Duodenal mucosa (tissue), 2 donors: ENCODE data around the gene MED20.

ENCODE experiments used
- H3K27ac ChIP-seq: one replicate; pipeline ENCODE4 v1.7.0; 2013; ENCODE audit warnings: low read depth, low read length
- H3K27me3 ChIP-seq, 2 donors: one replicate each; pipeline ENCODE4 v1.7.0; 2013; ENCODE audit warnings: low read length in 2 of 2, control low read depth in 1 of 2; ENCODE audit not compliant: insufficient read depth in 2 of 2, control insufficient read depth in 1 of 2
- H3K36me3 ChIP-seq, 2 donors: one replicate each; pipeline ENCODE4 v1.7.0; 2013; ENCODE audit warnings: low read length in 2 of 2, control low read depth in 1 of 2; ENCODE audit not compliant: insufficient read depth in 2 of 2, control insufficient read depth in 1 of 2
- H3K4me1 ChIP-seq, 2 donors: one replicate each; pipeline ENCODE4 v1.7.0; 2013; ENCODE audit warnings: low read length in 2 of 2, control low read depth in 1 of 2; ENCODE audit not compliant: insufficient read depth in 2 of 2, control insufficient read depth in 1 of 2
- H3K4me3 ChIP-seq, 2 donors: one replicate each; pipeline ENCODE4 v1.7.0; 2013; ENCODE audit warnings: low read length in 2 of 2, low read depth in 1 of 2
- H3K9ac ChIP-seq, 2 donors: one replicate each; pipeline ENCODE4 v1.7.0; 2013; ENCODE audit warnings: low read length in 2 of 2, low read depth in 1 of 2
- H3K9me3 ChIP-seq, 2 donors: one replicate each; pipeline ENCODE4 v1.7.0; 2013; ENCODE audit warnings: low read length in 2 of 2, control low read depth in 1 of 2; ENCODE audit not compliant: control insufficient read depth in 1 of 2

The MED20 gene

DNA sequence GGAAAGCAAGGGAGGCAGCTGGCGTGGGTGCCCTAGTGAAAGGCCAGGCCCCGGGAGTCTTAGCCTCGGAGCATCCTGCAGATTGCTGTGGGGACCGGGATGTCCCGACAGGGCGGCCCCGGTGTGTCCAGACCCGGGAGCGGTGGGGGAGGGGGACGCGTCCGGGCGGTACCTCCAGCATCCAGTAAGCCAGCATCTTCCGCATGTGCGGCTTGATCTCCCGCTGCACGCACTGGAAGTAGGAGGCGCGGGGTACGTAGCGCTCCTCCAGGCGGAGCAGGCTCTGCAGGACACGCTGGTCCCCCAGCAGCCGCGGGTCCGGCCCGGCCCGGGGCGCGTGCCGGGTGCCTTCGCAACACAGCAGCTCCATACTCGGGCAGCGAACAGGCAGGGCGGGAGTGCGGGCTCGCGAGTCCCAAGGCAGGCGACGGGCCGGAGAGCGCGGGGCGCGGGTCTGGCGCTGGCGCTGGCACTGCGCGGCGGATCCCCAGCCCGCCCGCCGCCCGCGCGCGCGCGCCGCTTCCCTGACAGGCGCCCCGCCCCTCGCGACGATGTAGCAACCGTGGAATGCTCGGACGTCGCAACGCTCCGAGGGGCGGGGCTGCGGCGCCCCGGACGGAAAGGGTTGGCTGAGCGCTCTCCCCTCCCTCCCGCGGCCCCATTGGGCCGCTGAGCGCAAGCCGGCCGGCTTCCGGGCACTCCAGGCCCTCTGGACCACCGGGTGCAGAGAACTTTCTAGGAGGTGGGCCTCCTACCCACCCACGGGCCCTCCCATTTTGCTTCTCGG lies 20.5 kb upstream of the MED20 start, which contains the start of gene CCND3:
CCND3 (minus strand) TSS at position 529 of the 787 bp plus-strand sequence; CDS start at position 370, 159 bp downstream.
- H3K27me3 ChIP-seq: no peaks in the 10 kb centered on the region
- peak within 1 kb of the TSS; percentile 78 to 95 for H3K9ac ChIP-seq
- peak within 1 kb of the TSS; percentile 93 to 95 for H3K4me3 ChIP-seq
- peaks cover 44 to 49% of the 10 kb centered on the region in 2 donors for H3K4me1 ChIP-seq
- no peaks in the 10 kb centered on the region for H3K9me3 ChIP-seq
- H3K36me3 ChIP-seq: peaks cover 4 to 14% of the 10 kb centered on the region in 2 donors
- H3K27ac ChIP-seq: peak within 1 kb of the TSS; percentile 86

- no peaks in the 10 kb centered on the region for H3K9me3 ChIP-seq
- no peaks in the 10 kb centered on the region for H3K27me3 ChIP-seq
- peak overlapping the region; percentile 86 for H3K27ac ChIP-seq
- H3K9ac ChIP-seq: peak overlapping the region; percentile 78 to 95
- H3K4me3 ChIP-seq: peak overlapping the region; percentile 93 to 95
- H3K36me3 ChIP-seq: peaks cover 5 to 17% of the 10 kb centered on the region in 2 donors
- peaks cover 50 to 55% of the 10 kb centered on the region in 2 donors for H3K4me1 ChIP-seq
Observed at GRCh38 chr6:41940759-41941279, 19.9 kb upstream of the MED20 start.

DNA sequence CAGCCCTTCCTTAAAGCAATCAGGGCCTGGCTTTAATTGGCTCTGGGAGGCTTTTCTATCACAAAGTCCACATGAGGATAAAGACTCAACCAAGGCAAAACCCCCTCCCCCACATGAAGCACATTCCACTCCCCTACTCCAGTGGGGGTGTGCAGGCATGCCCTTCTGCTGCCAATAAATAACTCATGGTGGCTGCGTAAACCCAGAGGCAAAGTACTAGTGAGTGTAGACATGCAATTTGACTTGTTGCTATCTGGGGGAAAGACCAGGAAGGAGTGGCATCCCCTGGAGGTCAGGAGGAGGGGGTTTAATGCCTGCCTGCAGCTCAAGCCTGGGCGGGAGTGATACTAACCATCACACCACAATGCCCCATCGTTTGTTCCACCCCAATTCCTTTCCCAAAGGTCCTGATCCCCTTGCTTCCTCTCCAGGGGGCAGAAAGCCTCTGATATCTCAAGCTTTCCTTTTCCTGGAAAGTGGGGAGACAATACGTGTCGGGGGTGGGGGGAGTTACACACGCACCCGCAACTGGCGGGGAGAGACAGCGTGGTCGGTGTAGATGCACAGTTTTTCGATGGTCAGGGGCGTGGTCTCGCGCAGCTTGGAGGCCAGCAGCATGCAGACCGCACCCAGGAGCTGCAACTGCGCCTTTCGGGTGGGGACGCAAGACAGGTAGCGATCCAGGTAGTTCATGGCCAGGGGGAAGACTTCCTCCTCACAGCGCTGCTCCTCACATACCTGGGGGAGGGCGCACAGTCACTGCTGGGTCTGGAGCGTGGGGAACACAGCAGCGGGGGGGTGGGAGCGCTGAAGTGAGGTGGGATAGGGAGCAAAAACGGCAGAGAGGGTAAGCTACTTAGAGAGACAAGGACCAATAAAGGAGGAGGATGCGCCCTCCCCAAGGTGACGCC lies 19.2 kb upstream of the MED20 start:
- Histone ChIP-seq H3K4me3 (peak overlapping the region; percentile 93 to 95), H3K27ac (peak overlapping the region; percentile 86), H3K36me3 (peaks cover 5 to 24% of the 10 kb centered on the region in 2 donors), H3K9ac (peak overlapping the region; percentile 78 to 95), H3K27me3 (no peaks in the 10 kb centered on the region), H3K9me3 (no peaks in the 10 kb centered on the region), H3K4me1 (peaks cover 50 to 61% of the 10 kb centered on the region in 2 donors)

DNA sequence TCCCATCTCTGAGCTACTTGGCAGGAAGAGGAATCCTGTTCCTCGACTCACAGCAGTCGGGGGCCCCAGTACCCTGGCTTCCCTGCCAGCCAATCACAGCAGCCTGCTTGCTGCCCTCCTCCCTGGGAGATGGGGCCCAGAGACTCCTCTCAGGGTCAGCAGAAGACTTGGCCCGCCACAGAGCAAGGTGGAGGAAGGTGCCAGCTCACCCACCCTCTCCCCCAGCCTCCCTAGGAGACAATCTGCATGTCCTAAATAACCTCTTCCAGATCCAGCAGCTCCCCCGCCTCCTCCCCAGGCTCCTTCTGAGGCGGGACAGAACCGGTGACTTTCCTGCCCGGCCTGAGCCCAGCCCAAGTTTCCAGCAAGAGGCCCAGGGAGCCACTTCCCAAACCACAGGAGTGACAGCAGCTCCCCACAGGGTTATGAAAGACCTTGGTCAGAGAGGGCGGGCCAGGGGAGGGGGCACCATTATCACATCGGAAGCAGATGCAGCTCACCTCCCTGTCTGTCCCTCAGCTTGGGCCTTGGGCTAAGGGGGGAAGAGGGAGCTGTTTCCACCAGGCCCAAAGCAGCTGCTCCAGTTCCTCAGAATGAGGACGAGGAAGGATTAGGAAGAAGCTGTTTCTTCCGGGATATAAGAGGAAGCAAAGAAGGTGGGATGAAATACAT lies 18.4 kb upstream of the MED20 start:
- Histone ChIP-seq H3K36me3 (peaks cover 10 to 32% of the 10 kb centered on the region in 2 donors), H3K27ac (peak overlapping the region; percentile 26), H3K4me1 (peaks cover 50 to 67% of the 10 kb centered on the region in 2 donors), H3K9ac (peak overlapping the region; percentile 31 to 95), H3K27me3 (no peaks in the 10 kb centered on the region), H3K9me3 (no peaks in the 10 kb centered on the region), H3K4me3 (peak overlapping the region; percentile 93 to 95)

DNA sequence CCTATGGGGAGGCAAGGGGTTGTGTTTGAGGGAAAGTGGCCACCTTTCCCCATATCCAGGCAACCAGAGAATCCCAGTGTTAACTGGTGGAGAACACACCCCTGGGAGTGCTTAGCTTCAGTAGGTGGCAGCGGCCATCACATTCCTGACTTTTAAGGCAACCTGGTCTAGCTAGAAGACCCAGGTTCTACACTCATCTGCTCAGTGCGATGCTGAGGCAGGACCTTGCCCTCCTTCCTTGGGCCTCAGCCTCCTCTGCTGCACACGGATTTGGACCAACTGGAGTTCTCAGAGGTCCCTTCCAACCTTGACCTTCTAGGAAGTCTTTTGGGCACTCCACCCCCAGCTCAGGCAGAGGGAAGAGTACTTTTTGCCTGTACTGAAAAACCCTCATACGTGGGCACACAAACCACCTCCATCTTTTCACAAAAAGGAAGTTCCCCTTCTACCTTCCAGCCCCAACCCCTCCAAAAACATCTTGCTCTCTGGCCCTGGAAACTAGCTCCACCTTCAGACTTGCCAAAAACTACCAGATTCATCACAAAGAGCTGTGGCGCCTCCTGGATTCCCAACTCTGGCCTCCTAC lies 17.7 kb upstream of the MED20 start:
- peaks cover 50 to 67% of the 10 kb centered on the region in 2 donors for H3K4me1 ChIP-seq

DNA sequence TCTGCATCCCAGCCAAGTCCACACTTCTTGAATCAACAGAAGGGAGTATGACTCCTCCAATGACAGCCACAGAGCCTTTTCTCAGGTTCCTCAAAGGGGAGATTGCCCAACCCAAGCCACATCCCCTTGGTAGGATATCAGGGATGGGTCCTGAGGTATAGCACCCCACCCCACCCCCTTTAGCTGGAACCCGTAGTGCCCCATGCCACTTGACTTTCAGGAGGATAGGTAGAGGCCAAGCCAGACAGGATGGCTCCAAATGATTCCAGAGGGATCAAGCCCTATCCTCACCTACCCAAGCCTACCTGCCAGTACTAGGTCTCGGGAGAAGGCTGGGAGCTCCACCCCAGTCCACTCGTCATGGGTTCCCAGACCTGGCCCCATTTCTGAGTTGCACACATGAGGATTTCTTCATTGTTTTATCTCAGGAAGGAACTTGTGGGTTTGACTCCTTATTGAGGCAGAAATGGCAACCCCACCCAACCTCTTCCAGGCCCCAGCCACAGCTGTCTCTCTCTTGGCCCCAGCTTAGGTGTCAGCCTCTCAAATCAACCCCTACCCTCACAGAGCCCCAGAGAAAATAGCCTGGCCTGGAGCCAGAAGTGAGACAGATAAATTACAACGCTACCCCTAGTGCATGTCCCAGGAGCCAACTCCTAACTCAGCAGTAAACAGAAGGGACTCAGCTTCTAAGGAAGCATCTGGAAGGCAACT lies 17.1 kb upstream of the MED20 start:
- Histone ChIP-seq H3K36me3 (peaks cover 14 to 44% of the 10 kb centered on the region in 2 donors), H3K9me3 (no peaks in the 10 kb centered on the region), H3K9ac (no peak overlapping the region), H3K4me3 (peak overlapping the region; percentile 40 to 93), H3K27me3 (no peaks in the 10 kb centered on the region), H3K27ac (no peak overlapping the region), H3K4me1 (peaks cover 50 to 67% of the 10 kb centered on the region in 2 donors)

More for the DNA sequence above, 17.7 kb upstream of the MED20 start:
- no peaks in the 10 kb centered on the region for H3K9me3 ChIP-seq
- no peaks in the 10 kb centered on the region for H3K27me3 ChIP-seq
- H3K36me3 ChIP-seq: peaks cover 12 to 38% of the 10 kb centered on the region in 2 donors
- H3K9ac ChIP-seq: peak overlapping the region; percentile 31 to 95
- H3K27ac ChIP-seq: no peak overlapping the region
- H3K4me3 ChIP-seq: peak overlapping the region; percentile 93 to 95

GRCh38 chr6:41937472-41937860 lies 16.5 kb upstream of the MED20 start:
- H3K4me1 ChIP-seq: peaks cover 48 to 65% of the 10 kb centered on the region in 2 donors
- H3K9ac ChIP-seq: no peak overlapping the region
- H3K4me3 ChIP-seq: peak overlapping the region in 1 of 2 donors; percentile 93
- H3K27ac ChIP-seq: no peak overlapping the region
- H3K36me3 ChIP-seq: peaks cover 19 to 49% of the 10 kb centered on the region in 2 donors
- no peaks in the 10 kb centered on the region for H3K9me3 ChIP-seq
- H3K27me3 ChIP-seq: no peaks in the 10 kb centered on the region

DNA sequence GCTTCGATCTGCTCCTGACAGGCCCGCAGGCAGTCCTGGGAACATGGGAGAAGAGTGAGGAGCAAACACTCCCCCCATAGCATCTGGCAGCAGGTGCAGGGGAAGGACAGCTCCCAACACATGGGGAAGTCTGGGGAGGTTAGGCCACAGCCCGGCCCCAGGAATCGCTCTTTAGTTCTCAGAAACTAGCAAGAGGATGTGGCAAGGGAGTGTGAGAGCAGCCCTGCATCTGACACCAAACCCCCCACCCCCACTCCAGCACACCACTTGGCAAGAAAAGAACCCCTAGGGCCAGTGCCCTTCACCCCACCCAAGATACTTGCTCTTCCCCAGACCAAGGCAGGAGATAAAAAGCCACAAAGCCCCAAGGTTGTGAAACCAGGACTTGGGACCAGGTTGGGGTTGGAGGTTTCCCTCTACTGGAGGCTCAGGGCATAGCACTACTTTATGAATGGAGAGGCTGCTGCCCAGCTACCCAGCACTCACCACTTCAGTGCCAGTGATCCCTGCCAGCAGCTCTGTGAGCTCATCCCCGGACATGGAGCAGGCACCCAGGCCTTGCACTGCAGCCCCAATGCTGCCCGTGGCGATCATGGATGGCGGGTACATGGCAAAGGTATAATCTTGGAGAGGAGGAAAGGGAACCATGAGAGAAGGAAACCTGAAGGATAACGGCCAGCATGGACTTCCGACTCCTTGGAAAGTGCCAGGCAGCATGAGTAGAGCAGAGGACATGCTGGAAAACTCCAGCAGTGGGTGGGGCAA lies 15.3 kb upstream of the MED20 start:
- Histone ChIP-seq H3K4me1 (peaks cover 43 to 60% of the 10 kb centered on the region in 2 donors), H3K9ac (no peak overlapping the region), H3K9me3 (no peaks in the 10 kb centered on the region), H3K27me3 (no peaks in the 10 kb centered on the region), H3K4me3 (peak overlapping the region in 1 of 2 donors; percentile 13), H3K27ac (no peak overlapping the region), H3K36me3 (peaks cover 30 to 61% of the 10 kb centered on the region in 2 donors)
